Lower leg skin (tissue), 4 donors: ENCODE data around the gene POLQ. TPM values are rescaled to one million over a fixed set of nuclear protein-coding genes. Genes with fewer than 3 reads are reported as not detected.

Source experiments
- DNase-seq, 2 donors: peaks; one replicate each; pipeline ENCODE4 v3.0.0-alpha.2; 2019; ENCODE audit warnings: low spot score in 2 of 2
- H3K4me3 ChIP-seq: fragments of 200-600 bp; sonication (generic); 2 replicates; pipeline ENCODE4 v1.5.1; 2017; ENCODE audit warnings: mild to moderate bottlenecking, low read depth; ENCODE audit not compliant: poor library complexity, severe bottlenecking
- CTCF ChIP-seq, 3 donors: fragments of 450-650 bp; IDR thresholded peaks; one replicate each; pipeline ENCODE4 v1.5.1; 2016; ENCODE audit warnings: antibody characterized with exemption in 3 of 3, mild to moderate bottlenecking in 3 of 3, moderate library complexity in 2 of 3
- POLR2A ChIP-seq, 2 donors: fragments of 450-650 bp; IDR thresholded peaks; one replicate each; pipeline ENCODE4 v1.6.1; 2016 to 2017; ENCODE audit warnings: antibody characterized with exemption in 2 of 2, mild to moderate bottlenecking in 1 of 2, moderate library complexity in 1 of 2
- WGBS, 2 donors: methylation state at CpG; one replicate each; pipeline ENCODE4 v1.1.5; 2018; 5-methylcytosine and 5-hydroxymethylcytosine counted together
- intact Hi-C: fragments of 100-400 bp; cut with DNase I; formaldehyde crosslinking; loops from one replicate; pipeline ENCODE4 v1.15.0; 2023; ENCODE audit warnings: low total_unique reads
- total RNA-seq, 4 donors: library from RNA; depleted of rRNA; stranded (reverse); fragments of >200 nt; gene quantifications; one replicate each; pipeline ENCODE4 v1.1.0, GENCODE V29; 2016

The POLQ gene
- total RNA-seq, 4 donors from 2014 or later, result 0.42 to 0.91 (median 0.54) TPM

GRCh38 chr3:121483290-121483689 is 62.5 kb downstream of the POLQ start:
- WGBS, 2 donors, result 81 to 97% methylated on average over 1 of the region's 1 CpG
- intact Hi-C loops, result no loop called here
- H3K4me3 ChIP-seq, result no peak overlapping the region
- no peak for DNase-seq
- TF ChIP-seq POLR2A (IDR thresholded peaks at IDR 0.05), result no peak
- no peak for TF ChIP-seq CTCF (IDR thresholded peaks at IDR 0.05)

- intact Hi-C loops, result no loop called here
- TF ChIP-seq POLR2A (IDR thresholded peaks at IDR 0.05) (no peak), CTCF (IDR thresholded peaks at IDR 0.05) (no peak)
- WGBS, 2 donors, result 85 to 88% methylated on average over 1 of the region's 1 CpG
- no peak for DNase-seq
- H3K4me3 ChIP-seq, result no peak overlapping the region
Observed at GRCh38 chr3:121482660-121483059, 63.1 kb downstream of the POLQ start.

- intact Hi-C loops, result no loop called here
- 69 to 72% methylated on average over 3 of the region's 3 CpGs for WGBS, 2 donors
- no peak for DNase-seq
- TF ChIP-seq POLR2A (IDR thresholded peaks at IDR 0.05) (no peak), CTCF (IDR thresholded peaks at IDR 0.05) (no peak)
- H3K4me3 ChIP-seq, result no peak overlapping the region
Observed at GRCh38 chr3:121481106-121481880, 64.5 kb downstream of the POLQ start.

GRCh38 chr3:121477589-121477988 is 68.2 kb downstream of the POLQ start:
- 77 to 90% methylated on average over 5 of the region's 5 CpGs for whole genome bisulfite sequencing, 2 donors
- no peak for DNase-seq
- intact Hi-C loops, result no loop called here
- H3K4me3 ChIP-seq, result no peak overlapping the region
- TF ChIP-seq POLR2A (IDR thresholded peaks at IDR 0.05) (no peak), CTCF (IDR thresholded peaks at IDR 0.05) (no peak)

GRCh38 chr3:121473001-121473400 is 72.8 kb downstream of the POLQ start:
- H3K4me3 ChIP-seq, result no peak overlapping the region
- DNase-seq, result no peak
- intact Hi-C loops, result no loop called here
- 89 to 93% methylated on average over 2 of the region's 2 CpGs for WGBS, 2 donors
- TF ChIP-seq CTCF (IDR thresholded peaks at IDR 0.05) (no peak), POLR2A (IDR thresholded peaks at IDR 0.05) (no peak)

- no peak overlapping the region for H3K4me3 ChIP-seq
- 48 to 56% methylated on average over 2 of the region's 2 CpGs for WGBS, 2 donors
- TF ChIP-seq CTCF (IDR thresholded peaks at IDR 0.05) (no peak), POLR2A (IDR thresholded peaks at IDR 0.05) (no peak)
- intact Hi-C loops, result no loop called here
- no peak for DNase-seq
Observed at GRCh38 chr3:121467085-121467484, 78.7 kb downstream of the POLQ start.
